Measurements from ENCODE around the gene EZR.

EZR gene

DNA sequence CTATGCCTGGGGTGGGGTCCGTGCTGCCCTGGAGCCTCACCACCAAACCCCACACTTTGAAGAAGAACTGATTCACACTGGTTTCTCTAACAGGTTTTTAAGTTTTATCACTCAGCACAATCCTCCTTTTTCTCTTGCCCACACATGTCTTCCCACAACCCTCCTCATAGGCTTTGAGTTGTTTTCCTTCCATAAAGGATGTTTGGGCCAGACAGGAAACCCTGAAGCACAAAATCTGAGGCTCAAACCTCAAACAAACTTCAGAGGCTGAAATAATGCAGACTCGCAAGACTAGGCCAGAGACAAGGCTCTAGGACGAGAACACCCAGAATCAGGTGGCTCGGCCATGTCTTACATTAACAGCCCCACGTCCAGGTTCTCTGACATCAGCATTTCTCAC, 35.3 kb downstream of the EZR start (continued):
- TF ChIP-seq ZNF791 (tag by site-specific recombination; IDR thresholded peaks at IDR 0.05) (no peak), ZNF776 (tag by site-specific recombination; IDR thresholded peaks at IDR 0.05; ENCODE audit: borderline replicate concordance) (no peak), ZBTB21 (tag by site-specific recombination; IDR thresholded peaks at IDR 0.05) (no peak), ZNF223 (tag by site-specific recombination; IDR thresholded peaks at IDR 0.05) (no peak), ZNF274 (IDR thresholded peaks at IDR 0.05; ENCODE audit: low read length) (no peak), ZNF274 (tag by site-specific recombination; IDR thresholded peaks at IDR 0.05; ENCODE audit: borderline replicate concordance) (no peak)
- TF ChIP-seq, protein P1, sequence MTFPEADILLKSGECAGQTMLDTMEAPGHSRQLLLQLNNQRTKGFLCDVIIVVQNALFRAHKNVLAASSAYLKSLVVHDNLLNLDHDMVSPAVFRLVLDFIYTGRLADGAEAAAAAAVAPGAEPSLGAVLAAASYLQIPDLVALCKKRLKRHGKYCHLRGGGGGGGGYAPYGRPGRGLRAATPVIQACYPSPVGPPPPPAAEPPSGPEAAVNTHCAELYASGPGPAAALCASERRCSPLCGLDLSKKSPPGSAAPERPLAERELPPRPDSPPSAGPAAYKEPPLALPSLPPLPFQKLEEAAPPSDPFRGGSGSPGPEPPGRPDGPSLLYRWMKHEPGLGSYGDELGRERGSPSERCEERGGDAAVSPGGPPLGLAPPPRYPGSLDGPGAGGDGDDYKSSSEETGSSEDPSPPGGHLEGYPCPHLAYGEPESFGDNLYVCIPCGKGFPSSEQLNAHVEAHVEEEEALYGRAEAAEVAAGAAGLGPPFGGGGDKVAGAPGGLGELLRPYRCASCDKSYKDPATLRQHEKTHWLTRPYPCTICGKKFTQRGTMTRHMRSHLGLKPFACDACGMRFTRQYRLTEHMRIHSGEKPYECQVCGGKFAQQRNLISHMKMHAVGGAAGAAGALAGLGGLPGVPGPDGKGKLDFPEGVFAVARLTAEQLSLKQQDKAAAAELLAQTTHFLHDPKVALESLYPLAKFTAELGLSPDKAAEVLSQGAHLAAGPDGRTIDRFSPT (tag by site-specific recombination; IDR thresholded peaks at IDR 0.05) = no peak
- TF ChIP-seq, protein P2, sequence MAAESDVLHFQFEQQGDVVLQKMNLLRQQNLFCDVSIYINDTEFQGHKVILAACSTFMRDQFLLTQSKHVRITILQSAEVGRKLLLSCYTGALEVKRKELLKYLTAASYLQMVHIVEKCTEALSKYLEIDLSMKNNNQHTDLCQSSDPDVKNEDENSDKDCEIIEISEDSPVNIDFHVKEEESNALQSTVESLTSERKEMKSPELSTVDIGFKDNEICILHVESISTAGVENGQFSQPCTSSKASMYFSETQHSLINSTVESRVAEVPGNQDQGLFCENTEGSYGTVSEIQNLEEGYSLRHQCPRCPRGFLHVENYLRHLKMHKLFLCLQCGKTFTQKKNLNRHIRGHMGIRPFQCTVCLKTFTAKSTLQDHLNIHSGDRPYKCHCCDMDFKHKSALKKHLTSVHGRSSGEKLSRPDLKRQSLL (tag by site-specific recombination; IDR thresholded peaks at IDR 0.05) = no peak

DNA sequence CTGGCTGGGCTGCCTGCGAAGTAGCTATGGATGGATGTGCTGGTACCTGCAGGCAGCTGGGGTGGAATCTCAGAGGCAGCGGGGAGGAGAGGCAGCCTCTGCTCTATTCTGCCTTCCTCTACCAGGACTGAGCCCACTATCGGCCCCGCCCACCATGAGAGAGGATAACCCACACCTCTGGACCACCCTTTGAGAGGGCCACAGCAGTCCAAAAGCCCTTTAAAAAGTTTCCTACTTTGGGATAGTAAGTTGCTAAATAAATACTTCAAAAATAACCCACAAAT, 36.1 kb downstream of the EZR start:
- POLR2A ChIA-PET = no interaction called here
- peaks cover 38 to 98% of the 10 kb centered on the region in 2 experiments for H3K36me3 ChIP-seq (ENCODE audit: control insufficient read depth in 2 of 2, insufficient read depth in 1 of 2, low read length in 2 of 2)
- H3K9me3 ChIP-seq (ENCODE audit: control insufficient read depth, insufficient read depth, low read depth, low read length) = no peaks in the 10 kb centered on the region
- H3K27ac ChIP-seq (ENCODE audit: extremely low read depth, low read depth, low read length) = no peak overlapping the region
- H3K4me1 ChIP-seq (ENCODE audit: control insufficient read depth, insufficient read depth, low read length) = no peaks in the 10 kb centered on the region
- CTCF ChIA-PET = no interaction called here
- no peak overlapping the region for H3K4me3 ChIP-seq (ENCODE audit: low read depth, low read length)
- TF ChIP-seq ZFP69B (tag by site-specific recombination; IDR thresholded peaks at IDR 0.05) (no peak), EGR2 (tag by site-specific recombination; IDR thresholded peaks at IDR 0.05; ENCODE audit: low read depth) (no peak), ZNF140 (tag by site-specific recombination; IDR thresholded peaks at IDR 0.05) (no peak), BCL11B (tag by site-specific recombination; IDR thresholded peaks at IDR 0.05; ENCODE audit: low read depth) (no peak), ZNF776 (tag by site-specific recombination; IDR thresholded peaks at IDR 0.05; ENCODE audit: borderline replicate concordance) (no peak), ZNF202 (tag by site-specific recombination; IDR thresholded peaks at IDR 0.05; ENCODE audit: borderline replicate concordance) (no peak), ZNF621 (tag by site-specific recombination; IDR thresholded peaks at IDR 0.05) (no peak), ZNF558 (tag by site-specific recombination; IDR thresholded peaks at IDR 0.05) (no peak), ZNF423 (tag by site-specific recombination; IDR thresholded peaks at IDR 0.05) (no peak), ZNF629 (tag by site-specific recombination; IDR thresholded peaks at IDR 0.05) (no peak), SCRT2 (tag by site-specific recombination; IDR thresholded peaks at IDR 0.05) (no peak), ZBTB20 (tag by site-specific recombination; IDR thresholded peaks at IDR 0.05) (no peak), GFI1B (tag by site-specific recombination; IDR thresholded peaks at IDR 0.05) (no peak)
- TF ChIP-seq, protein P3, sequence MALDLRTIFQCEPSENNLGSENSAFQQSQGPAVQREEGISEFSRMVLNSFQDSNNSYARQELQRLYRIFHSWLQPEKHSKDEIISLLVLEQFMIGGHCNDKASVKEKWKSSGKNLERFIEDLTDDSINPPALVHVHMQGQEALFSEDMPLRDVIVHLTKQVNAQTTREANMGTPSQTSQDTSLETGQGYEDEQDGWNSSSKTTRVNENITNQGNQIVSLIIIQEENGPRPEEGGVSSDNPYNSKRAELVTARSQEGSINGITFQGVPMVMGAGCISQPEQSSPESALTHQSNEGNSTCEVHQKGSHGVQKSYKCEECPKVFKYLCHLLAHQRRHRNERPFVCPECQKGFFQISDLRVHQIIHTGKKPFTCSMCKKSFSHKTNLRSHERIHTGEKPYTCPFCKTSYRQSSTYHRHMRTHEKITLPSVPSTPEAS (tag by site-specific recombination; IDR thresholded peaks at IDR 0.05) = no peak
- TF ChIP-seq, protein P4, sequence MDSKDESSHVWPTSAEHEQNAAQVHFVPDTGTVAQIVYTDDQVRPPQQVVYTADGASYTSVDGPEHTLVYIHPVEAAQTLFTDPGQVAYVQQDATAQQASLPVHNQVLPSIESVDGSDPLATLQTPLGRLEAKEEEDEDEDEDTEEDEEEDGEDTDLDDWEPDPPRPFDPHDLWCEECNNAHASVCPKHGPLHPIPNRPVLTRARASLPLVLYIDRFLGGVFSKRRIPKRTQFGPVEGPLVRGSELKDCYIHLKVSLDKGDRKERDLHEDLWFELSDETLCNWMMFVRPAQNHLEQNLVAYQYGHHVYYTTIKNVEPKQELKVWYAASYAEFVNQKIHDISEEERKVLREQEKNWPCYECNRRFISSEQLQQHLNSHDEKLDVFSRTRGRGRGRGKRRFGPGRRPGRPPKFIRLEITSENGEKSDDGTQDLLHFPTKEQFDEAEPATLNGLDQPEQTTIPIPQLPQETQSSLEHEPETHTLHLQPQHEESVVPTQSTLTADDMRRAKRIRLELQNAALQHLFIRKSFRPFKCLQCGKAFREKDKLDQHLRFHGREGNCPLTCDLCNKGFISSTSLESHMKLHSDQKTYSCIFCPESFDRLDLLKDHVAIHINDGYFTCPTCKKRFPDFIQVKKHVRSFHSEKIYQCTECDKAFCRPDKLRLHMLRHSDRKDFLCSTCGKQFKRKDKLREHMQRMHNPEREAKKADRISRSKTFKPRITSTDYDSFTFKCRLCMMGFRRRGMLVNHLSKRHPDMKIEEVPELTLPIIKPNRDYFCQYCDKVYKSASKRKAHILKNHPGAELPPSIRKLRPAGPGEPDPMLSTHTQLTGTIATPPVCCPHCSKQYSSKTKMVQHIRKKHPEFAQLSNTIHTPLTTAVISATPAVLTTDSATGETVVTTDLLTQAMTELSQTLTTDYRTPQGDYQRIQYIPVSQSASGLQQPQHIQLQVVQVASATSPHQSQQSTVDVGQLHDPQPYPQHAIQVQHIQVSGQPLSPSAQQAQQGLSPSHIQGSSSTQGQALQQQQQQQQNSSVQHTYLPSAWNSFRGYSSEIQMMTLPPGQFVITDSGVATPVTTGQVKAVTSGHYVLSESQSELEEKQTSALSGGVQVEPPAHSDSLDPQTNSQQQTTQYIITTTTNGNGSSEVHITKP (tag by site-specific recombination; IDR thresholded peaks at IDR 0.05) = no peak
- TF ChIP-seq, protein P5, sequence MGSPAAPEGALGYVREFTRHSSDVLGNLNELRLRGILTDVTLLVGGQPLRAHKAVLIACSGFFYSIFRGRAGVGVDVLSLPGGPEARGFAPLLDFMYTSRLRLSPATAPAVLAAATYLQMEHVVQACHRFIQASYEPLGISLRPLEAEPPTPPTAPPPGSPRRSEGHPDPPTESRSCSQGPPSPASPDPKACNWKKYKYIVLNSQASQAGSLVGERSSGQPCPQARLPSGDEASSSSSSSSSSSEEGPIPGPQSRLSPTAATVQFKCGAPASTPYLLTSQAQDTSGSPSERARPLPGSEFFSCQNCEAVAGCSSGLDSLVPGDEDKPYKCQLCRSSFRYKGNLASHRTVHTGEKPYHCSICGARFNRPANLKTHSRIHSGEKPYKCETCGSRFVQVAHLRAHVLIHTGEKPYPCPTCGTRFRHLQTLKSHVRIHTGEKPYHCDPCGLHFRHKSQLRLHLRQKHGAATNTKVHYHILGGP (tag by site-specific recombination; IDR thresholded peaks at IDR 0.05) = no peak

Measured in HEK293 (cell line).